CD14-positive monocyte (primary cell): Measurements from ENCODE around the gene CTNNA3. TPM values are rescaled to one million over a fixed set of nuclear protein-coding genes. Genes with fewer than 3 reads are reported as not detected.

ENCODE experiments used
- DNase-seq, 3 donors: peaks; one replicate each; pipeline ENCODE4 v3.0.0-alpha.2; 2011 to 2022
- H2AFZ ChIP-seq: 2 replicates; pipeline ENCODE4 v1.6.0; 2012; ENCODE audit warnings: mild to moderate bottlenecking, low read depth, low read length, inconsistent platforms; ENCODE audit not compliant: insufficient read depth, poor library complexity, severe bottlenecking
- H3K27ac ChIP-seq, 2 donors: 1 replicate in 1 of 2; 2 replicates in 1 of 2; pipeline ENCODE4 v1.5.1; 2012 to 2013; ENCODE audit warnings: low read length in 2 of 2, control low read depth in 1 of 2, inconsistent platforms in 1 of 2, low read depth in 1 of 2, mild to moderate bottlenecking in 1 of 2
- H3K27me3 ChIP-seq, 2 donors: one replicate each; pipeline versions ENCODE4 v1.6.0 to v1.6.1; 2011 to 2013; ENCODE audit warnings: low read length in 2 of 2; ENCODE audit not compliant: control insufficient read depth in 2 of 2, insufficient read depth in 2 of 2
- H3K36me3 ChIP-seq, 2 donors: replicated peaks in 1 of 2; 1 replicate in 1 of 2; 2 replicates in 1 of 2; pipeline versions ENCODE4 v1.5.1 to v1.6.1; 2012 to 2013; ENCODE audit warnings: low read length in 2 of 2, control low read depth in 1 of 2, inconsistent platforms in 1 of 2, mild to moderate bottlenecking in 1 of 2; ENCODE audit not compliant: insufficient read depth in 2 of 2, control insufficient read depth in 1 of 2
- H3K4me1 ChIP-seq, 2 donors: 1 replicate in 1 of 2; 2 replicates in 1 of 2; pipeline versions ENCODE4 v1.5.1 to v1.6.1; 2012 to 2013; ENCODE audit warnings: low read length in 2 of 2, control low read depth in 1 of 2, inconsistent platforms in 1 of 2, mild to moderate bottlenecking in 1 of 2, moderate library complexity in 1 of 2; ENCODE audit not compliant: insufficient read depth in 2 of 2, control insufficient read depth in 1 of 2
- H3K4me2 ChIP-seq: replicated peaks from 2 replicates; pipeline ENCODE3; 2012; ENCODE audit warnings: low read length, moderate library complexity, mild to moderate bottlenecking; ENCODE audit not compliant: poor library complexity, severe bottlenecking; ENCODE audit errors: extremely low read depth
- H3K4me3 ChIP-seq, 3 experiments: fragments of 200-600 bp in 1 of 3; sonication (generic) in 1 of 3; replicated peaks in 1 of 3; 1 replicate in 2 of 3; 2 replicates in 1 of 3; pipeline ENCODE4 v1.5.1; 2011 to 2013; ENCODE audit warnings: low read length in 3 of 3, mild to moderate bottlenecking in 3 of 3, control low read depth in 2 of 3, low read depth in 2 of 3, inconsistent platforms in 1 of 3, moderate library complexity in 1 of 3
- H3K79me2 ChIP-seq: 2 replicates; pipeline ENCODE4 v1.6.0; 2012; ENCODE audit warnings: mild to moderate bottlenecking, control low read depth, inconsistent platforms, low read length, moderate library complexity; ENCODE audit not compliant: insufficient read depth
- H3K9ac ChIP-seq: 2 replicates; pipeline ENCODE4 v1.6.0; 2017; ENCODE audit warnings: low read length, mild to moderate bottlenecking; ENCODE audit not compliant: insufficient read depth, poor library complexity, severe bottlenecking
- H3K9me3 ChIP-seq, 2 donors: replicated peaks in 1 of 2; 1 replicate in 1 of 2; 2 replicates in 1 of 2; pipeline versions ENCODE4 v1.5.1 to v1.6.1; 2012 to 2013; ENCODE audit warnings: low read length in 2 of 2, control low read depth in 1 of 2; ENCODE audit not compliant: control insufficient read depth in 1 of 2, insufficient read depth in 1 of 2
- H4K20me1 ChIP-seq: 2 replicates; pipeline ENCODE4 v1.6.0; 2012; ENCODE audit warnings: mild to moderate bottlenecking, low read length, control low read depth, moderate library complexity; ENCODE audit not compliant: insufficient read depth
- H3K27ac Mint-ChIP-seq, 7 donors: one replicate each; pipeline ENCODE4 v1.8.0; 2020; ENCODE audit warnings: mild to moderate bottlenecking in 7 of 7, mixed read lengths in 7 of 7, moderate library complexity in 6 of 7, inconsistent platforms in 2 of 7
- H3K27me3 Mint-ChIP-seq, 3 donors: one replicate each; pipeline ENCODE4 v1.8.0; 2021 to 2022; ENCODE audit warnings: low read depth in 3 of 3, mild to moderate bottlenecking in 3 of 3, mixed read lengths in 3 of 3, moderate library complexity in 3 of 3, inconsistent platforms in 1 of 3
- H3K36me3 Mint-ChIP-seq, 2 donors: one replicate each; pipeline ENCODE4 v1.8.0; 2020; ENCODE audit warnings: mixed read lengths in 2 of 2, inconsistent platforms in 1 of 2, mild to moderate bottlenecking in 1 of 2
- H3K4me1 Mint-ChIP-seq: one replicate; pipeline ENCODE4 v1.8.0; 2020; ENCODE audit warnings: mild to moderate bottlenecking, mixed read lengths
- H3K4me3 Mint-ChIP-seq, 2 donors: one replicate each; pipeline ENCODE4 v1.8.0; 2020; ENCODE audit warnings: mild to moderate bottlenecking in 2 of 2, mixed read lengths in 2 of 2, moderate library complexity in 1 of 2
- H3K9me3 Mint-ChIP-seq, 7 donors: one replicate each; pipeline ENCODE4 v1.8.0; 2020 to 2022; ENCODE audit warnings: mixed read lengths in 7 of 7, mild to moderate bottlenecking in 6 of 7, moderate library complexity in 6 of 7, inconsistent platforms in 2 of 7
- CTCF ChIP-seq: fragments of 200-600 bp; IDR thresholded peaks from one replicate; pipeline ENCODE4 v1.8.0; 2022; ENCODE audit warnings: antibody characterized with exemption, mild to moderate bottlenecking
- WGBS: methylation state at CpG from one replicate; pipeline ENCODE4 v1.1.5; 2013; ENCODE audit warnings: missing lambda C conversion rate; ENCODE audit not compliant: insufficient coverage; 5-methylcytosine and 5-hydroxymethylcytosine counted together
- intact Hi-C, 2 donors: fragments of 100-400 bp; cut with micrococcal nuclease; formaldehyde crosslinking; loops; one replicate each; pipeline versions ENCODE4 v1.15.0 to v1.15.1; 2023
- polyA plus RNA-seq, 3 donors: library from polyadenylated mRNA; depleted of rRNA in 1 of 3; unstranded in 2 of 3; stranded (reverse) in 1 of 3; fragments of 300-500 nt in 2 of 3; fragments of >200 nt in 1 of 3; fragmentation: Illumina TruSeq in 2 of 3; gene quantifications; 1 replicate in 2 of 3; 2 replicates in 1 of 3; pipeline ENCODE4 v1.2.3, GENCODE V29; 2012 to 2021

Gene CTNNA3
- polyA plus RNA-seq, 3 donors = not detected

GRCh38 chr10:67100951-67101350 is 595.0 kb downstream of the CTNNA3 start:
- H3K4me3 Mint-ChIP-seq = no peak overlapping the region
- no peak overlapping the region for H3K9ac ChIP-seq
- no peak overlapping the region for H3K27ac ChIP-seq
- WGBS = no CpG with 5 or more reads among the region's 3 CpGs
- H3K4me1 Mint-ChIP-seq = no peaks in the 10 kb centered on the region
- no peaks in the 10 kb centered on the region for H3K27me3 Mint-ChIP-seq
- no peak overlapping the region for H3K4me3 ChIP-seq
- H3K27me3 ChIP-seq = no peaks in the 10 kb centered on the region
- no peaks in the 10 kb centered on the region for H3K9me3 Mint-ChIP-seq
- no peaks in the 10 kb centered on the region for H3K36me3 Mint-ChIP-seq
- no peaks in the 10 kb centered on the region for H3K9me3 ChIP-seq
- H2AFZ ChIP-seq = no peak overlapping the region
- DNase-seq = no peak
- no peaks in the 10 kb centered on the region for H3K79me2 ChIP-seq
- H3K4me1 ChIP-seq = no peaks in the 10 kb centered on the region
- H4K20me1 ChIP-seq = no peaks in the 10 kb centered on the region
- no peak overlapping the region for H3K4me2 ChIP-seq
- intact Hi-C loops = no loop called here
- no peak overlapping the region for H3K27ac Mint-ChIP-seq
- TF ChIP-seq CTCF = no peak
- no peaks in the 10 kb centered on the region for H3K36me3 ChIP-seq

- no peaks in the 10 kb centered on the region for H3K4me1 ChIP-seq
- no peaks in the 10 kb centered on the region for H3K9me3 ChIP-seq
- H3K9ac ChIP-seq = no peak overlapping the region
- no peaks in the 10 kb centered on the region for H3K27me3 ChIP-seq
- intact Hi-C loops = no loop called here
- no peak overlapping the region for H3K27ac Mint-ChIP-seq
- H3K4me3 ChIP-seq = no peak overlapping the region
- H3K79me2 ChIP-seq = no peaks in the 10 kb centered on the region
- TF ChIP-seq CTCF = no peak
- H3K9me3 Mint-ChIP-seq = no peaks in the 10 kb centered on the region
- no peaks in the 10 kb centered on the region for H4K20me1 ChIP-seq
- H3K4me2 ChIP-seq = no peak overlapping the region
- no peak overlapping the region for H3K27ac ChIP-seq
- no peaks in the 10 kb centered on the region for H3K36me3 ChIP-seq
- no peaks in the 10 kb centered on the region for H3K36me3 Mint-ChIP-seq
- no peaks in the 10 kb centered on the region for H3K27me3 Mint-ChIP-seq
- no peak overlapping the region for H3K4me3 Mint-ChIP-seq
- H3K4me1 Mint-ChIP-seq = no peaks in the 10 kb centered on the region
- WGBS = no CpG with 5 or more reads among the region's 2 CpGs
- H2AFZ ChIP-seq = no peak overlapping the region
- DNase-seq = no peak
These were observed 597.5 kb downstream of the CTNNA3 start for GRCh38 chr10:67098461-67098860.
